ENCODE results near the gene GSDME.

GSDME gene

GRCh38 chr7:24705461-24705954 lies 51.8 kb downstream of the GSDME start:
- no peak for DNase-seq (ENCODE audit: low read depth, low spot score)

GRCh38 chr7:24704311-24704710 lies 53.0 kb downstream of the GSDME start:
- DNase-seq (ENCODE audit: low read depth, low spot score): no peak

GRCh38 chr7:24703296-24703695 lies 54.0 kb downstream of the GSDME start:
- no peak for DNase-seq (ENCODE audit: low read depth, low spot score)

- no peak for DNase-seq (ENCODE audit: low read depth, low spot score)
These were observed 54.5 kb downstream of the GSDME start for GRCh38 chr7:24702755-24703154.

GRCh38 chr7:24701261-24702235 lies 55.7 kb downstream of the GSDME start:
- DNase-seq (ENCODE audit: low read depth, low spot score): peak; percentile 52

GRCh38 chr7:24700521-24701260 lies 56.6 kb downstream of the GSDME start:
- no peak for DNase-seq (ENCODE audit: low read depth, low spot score)

- no peak for DNase-seq (ENCODE audit: low read depth, low spot score)
These were observed 58.6 kb downstream of the GSDME start for GRCh38 chr7:24698531-24699266.

- DNase-seq (ENCODE audit: low read depth, low spot score): no peak
These were observed 59.8 kb downstream of the GSDME start for GRCh38 chr7:24697416-24697815.

GRCh38 chr7:24692592-24692991 lies 64.7 kb downstream of the GSDME start:
- no peak for DNase-seq (ENCODE audit: low read depth, low spot score)

- DNase-seq (ENCODE audit: low read depth, low spot score): no peak
These were observed 67.0 kb downstream of the GSDME start for GRCh38 chr7:24690251-24690650.

GRCh38 chr7:24685708-24686107 lies 71.6 kb downstream of the GSDME start:
- DNase-seq (ENCODE audit: low read depth, low spot score): no peak

- no peak for DNase-seq (ENCODE audit: low read depth, low spot score)
These were observed 86.5 kb downstream of the GSDME start for GRCh38 chr7:24670782-24671181.

GRCh38 chr7:24669971-24670591 lies 87.2 kb downstream of the GSDME start:
- DNase-seq (ENCODE audit: low read depth, low spot score): no peak

GRCh38 chr7:24668927-24669635 lies 88.2 kb downstream of the GSDME start:
- DNase-seq (ENCODE audit: low read depth, low spot score): no peak

GRCh38 chr7:24665564-24666294 lies 91.5 kb downstream of the GSDME start:
- DNase-seq (ENCODE audit: low read depth, low spot score): no peak

GRCh38 chr7:24660546-24660945 lies 96.7 kb downstream of the GSDME start:
- DNase-seq (ENCODE audit: low read depth, low spot score): no peak

- DNase-seq (ENCODE audit: low read depth, low spot score): no peak
These were observed 97.8 kb downstream of the GSDME start for GRCh38 chr7:24659505-24659904.

- DNase-seq (ENCODE audit: low read depth, low spot score): no peak
These were observed 99.3 kb downstream of the GSDME start for GRCh38 chr7:24657980-24658379.

GRCh38 chr7:24656608-24657007 lies 100.7 kb downstream of the GSDME start:
- DNase-seq (ENCODE audit: low read depth, low spot score): no peak

GRCh38 chr7:24654305-24654704 lies 103.0 kb downstream of the GSDME start:
- DNase-seq (ENCODE audit: low read depth, low spot score): no peak

All from brain pericyte (primary cell).